Inflammatory macrophage treated with lipopolysaccharide for 4 hours (primary cell): ENCODE results near the gene DCLRE1B.

Source experiments
- DNase-seq: peaks from one replicate; pipeline ENCODE4 v3.0.0-alpha.2; 2020

DCLRE1B gene

DNA sequence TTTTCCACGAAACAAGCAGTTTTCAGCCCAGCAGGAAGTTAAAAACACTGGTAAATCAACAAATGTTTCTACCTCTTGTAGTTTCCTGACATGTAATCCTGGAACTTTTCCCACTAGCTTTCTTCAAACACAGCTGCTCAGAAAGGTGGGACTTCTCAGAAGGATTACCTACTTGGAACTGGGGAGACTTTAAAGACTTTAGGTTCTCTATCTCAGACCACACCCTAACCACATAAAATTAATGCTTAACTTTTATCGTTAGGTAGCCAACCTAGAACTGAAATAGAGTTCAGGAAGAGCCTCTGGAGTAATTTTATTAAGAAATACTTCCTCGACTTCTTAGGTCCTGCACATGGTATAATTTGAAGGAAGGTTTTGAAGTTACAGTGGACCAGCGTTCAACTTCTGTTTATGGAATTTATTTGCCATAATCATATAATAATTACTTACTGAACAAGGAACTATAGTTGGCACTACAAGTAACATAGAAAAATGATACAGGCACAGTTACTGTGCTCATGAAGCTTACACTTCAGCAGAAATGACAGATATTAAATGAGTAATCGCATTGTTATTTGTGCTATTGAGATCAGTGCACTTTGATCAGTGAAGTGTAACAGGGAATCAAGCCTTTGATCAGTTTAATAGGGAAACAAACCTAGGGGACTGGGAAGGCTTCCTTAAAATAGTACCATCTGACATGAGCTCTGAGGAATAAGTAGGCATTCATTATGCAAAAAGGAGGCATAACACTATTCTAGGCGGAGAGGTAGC lies 17.5 kb upstream of the DCLRE1B start, which contains the start of gene BCL2L15:
Gene BCL2L15 (minus strand): TSS at position 180 of the 774 bp plus-strand sequence. CDS start 206 bp downstream, outside the sequence.
- no peak for DNase-seq

DNA sequence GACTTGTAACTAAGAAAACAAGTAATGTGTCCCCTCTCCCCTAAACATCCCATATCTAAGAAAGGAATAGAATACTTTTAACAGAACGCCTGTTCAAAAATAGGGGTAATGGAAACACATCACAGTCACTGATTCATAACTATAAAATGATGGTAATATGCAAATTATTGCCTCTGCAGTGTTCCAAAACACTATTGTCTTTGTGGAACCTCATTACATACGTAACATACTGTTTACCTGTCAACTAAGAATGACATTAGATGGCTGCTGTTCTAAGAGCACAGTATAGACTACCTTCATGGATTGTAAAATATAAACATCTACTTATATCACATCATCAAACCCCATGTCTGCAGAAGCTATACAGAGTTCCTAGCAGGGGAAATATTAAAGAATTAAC lies 14.3 kb upstream of the DCLRE1B start:
- DNase-seq, result no peak

DNA sequence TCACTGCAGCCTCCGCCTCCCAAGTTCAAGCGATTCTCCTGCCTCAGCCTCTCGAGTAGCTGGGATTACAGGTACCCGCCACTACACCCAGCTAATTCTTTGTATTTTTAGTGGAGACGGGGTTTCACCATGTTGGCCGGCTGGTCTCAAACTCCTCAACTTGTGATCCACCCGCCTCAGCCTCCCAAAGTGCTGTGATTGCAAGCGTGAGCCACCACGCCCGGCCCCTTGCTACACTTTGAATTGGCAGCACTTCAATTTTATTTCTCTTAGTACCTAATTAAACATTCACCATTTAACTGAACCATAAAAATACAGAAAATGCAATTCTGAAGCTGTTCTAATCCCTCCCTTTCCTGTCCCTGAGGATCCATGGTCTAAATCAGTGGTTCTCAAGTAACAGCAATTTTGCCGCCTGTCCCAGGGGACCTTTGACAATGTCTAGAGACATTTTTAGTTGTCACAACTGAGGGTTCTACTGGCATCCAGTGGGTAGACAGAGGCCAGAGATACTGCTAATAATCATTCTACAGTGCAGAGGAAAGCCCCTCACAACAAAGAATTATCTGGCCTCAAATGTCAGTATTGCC lies 13.4 kb upstream of the DCLRE1B start:
- no peak for DNase-seq

DNA sequence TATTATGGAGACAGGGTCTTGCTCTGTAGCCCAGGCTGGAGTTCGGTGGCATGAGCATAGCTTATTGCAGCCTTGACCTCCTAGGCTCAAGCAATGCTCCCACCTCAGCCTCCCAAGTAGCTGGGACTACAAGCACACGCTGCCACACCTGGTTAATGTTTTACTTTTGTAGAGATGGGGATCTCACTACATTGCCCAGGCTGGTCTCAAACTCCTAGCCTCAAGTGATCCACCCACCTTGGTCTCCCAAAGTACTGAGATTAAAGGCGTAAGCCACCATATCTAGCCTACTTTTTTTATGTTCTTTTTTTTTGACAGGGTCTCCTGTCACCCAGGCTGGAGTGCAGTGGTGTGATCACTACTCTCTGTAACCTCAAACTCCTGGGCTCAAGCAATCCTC lies 11.9 kb upstream of the DCLRE1B start:
- no peak for DNase-seq

DNA sequence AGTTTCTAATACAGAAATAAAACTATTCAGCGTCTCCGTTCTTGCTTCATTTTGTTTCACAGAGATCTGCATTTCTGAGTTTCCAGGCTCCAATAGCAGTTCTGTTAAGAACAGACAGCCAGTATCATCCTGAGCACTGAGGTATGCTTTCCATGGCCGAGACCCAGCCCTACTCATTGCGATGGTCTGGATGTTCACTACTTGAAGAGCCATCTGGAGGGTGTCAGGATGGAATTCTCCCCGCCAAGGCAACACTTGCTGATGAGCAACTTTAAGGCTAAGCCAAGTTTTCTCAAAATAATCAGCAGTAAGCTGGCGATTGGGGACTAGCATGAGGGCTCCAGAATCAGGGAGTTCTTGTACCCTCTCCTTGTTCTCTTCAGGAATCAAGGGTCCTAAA lies 10.0 kb upstream of the DCLRE1B start:
- DNase-seq, result no peak

DNA sequence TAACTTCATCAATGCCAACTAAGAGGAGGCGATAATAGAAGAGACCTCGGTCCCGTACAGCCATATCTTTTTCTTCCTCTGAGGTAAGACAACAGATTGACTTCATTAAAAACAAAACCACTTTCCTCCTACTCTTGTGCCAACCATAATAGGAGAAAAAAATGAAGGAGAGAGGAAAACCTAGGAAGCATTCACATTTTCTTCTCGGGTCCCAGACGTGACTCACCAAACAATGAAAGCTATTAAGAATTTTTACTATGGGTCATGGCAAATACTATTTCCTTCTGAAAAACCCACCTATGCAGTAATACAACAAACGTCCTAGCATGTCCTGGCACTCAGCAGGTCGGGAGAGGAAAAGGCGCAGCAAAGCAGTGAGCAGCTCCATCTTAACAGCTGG lies 9.2 kb upstream of the DCLRE1B start:
- no peak for DNase-seq

DNA sequence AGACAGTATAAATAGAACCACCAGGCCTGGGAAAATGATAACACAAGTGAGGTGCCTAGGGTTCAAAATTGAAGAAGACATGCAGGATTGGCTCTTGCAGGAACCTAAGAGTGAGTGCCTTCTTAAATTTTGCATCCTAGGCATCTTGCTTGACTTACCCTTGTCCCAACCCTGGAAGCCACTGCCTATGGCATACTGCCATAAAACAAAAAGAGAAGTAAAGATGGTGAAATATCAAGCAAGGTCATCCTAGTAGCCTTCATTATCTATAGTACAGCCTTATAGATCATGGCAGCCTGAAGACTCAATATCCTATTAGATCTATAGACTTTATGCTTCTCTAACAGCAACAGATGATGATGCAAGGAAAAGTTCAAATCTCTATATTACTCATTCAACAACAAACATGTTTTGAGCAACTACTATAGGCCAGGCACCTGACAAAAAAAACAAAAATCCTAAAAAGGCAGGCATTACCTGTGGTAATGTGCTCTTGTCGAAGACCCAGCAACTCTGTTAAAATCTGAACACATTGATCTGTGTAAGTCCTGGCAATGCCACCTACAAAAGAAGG lies 6.8 kb upstream of the DCLRE1B start:
- DNase-seq, result peak; percentile 31

DNA sequence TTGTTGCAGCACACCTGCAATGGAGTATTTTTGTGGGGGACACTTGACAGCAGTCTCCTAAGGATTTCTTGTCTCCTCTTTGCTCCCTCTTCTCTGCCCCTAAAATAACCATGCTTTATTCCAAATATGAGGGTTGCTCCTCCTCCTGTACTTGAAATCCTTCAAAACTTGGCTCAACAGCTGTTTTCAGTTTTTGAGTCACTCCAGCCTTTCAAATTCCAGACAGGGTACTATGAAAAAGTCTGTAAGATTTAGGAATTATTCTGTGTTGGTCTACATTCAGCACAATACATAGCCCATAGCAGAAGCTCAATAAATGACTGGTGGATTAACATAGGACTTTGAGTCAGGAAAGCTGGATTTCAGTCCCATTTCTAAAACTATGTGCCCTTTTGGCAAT lies 6.0 kb upstream of the DCLRE1B start:
- no peak for DNase-seq

DNA sequence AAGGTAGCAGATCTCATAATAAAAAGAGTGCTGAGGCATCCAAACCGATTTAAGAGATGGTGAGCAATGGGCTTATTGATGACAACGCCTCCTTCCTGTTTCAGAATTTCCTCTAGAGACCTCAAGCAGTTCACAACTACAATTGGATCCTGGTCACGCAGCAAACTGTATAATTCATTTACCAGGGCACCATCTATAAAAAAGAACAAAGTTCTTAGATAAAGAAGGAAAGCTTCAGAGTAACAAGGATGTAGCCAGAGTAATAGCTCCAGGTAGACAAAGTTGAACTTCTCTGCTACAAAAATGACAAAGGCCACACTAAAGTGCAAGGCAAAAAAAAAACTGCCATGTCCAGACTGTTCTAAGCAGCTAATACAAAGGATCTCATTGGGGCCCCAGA lies 3.9 kb upstream of the DCLRE1B start:
- no peak for DNase-seq

DNA sequence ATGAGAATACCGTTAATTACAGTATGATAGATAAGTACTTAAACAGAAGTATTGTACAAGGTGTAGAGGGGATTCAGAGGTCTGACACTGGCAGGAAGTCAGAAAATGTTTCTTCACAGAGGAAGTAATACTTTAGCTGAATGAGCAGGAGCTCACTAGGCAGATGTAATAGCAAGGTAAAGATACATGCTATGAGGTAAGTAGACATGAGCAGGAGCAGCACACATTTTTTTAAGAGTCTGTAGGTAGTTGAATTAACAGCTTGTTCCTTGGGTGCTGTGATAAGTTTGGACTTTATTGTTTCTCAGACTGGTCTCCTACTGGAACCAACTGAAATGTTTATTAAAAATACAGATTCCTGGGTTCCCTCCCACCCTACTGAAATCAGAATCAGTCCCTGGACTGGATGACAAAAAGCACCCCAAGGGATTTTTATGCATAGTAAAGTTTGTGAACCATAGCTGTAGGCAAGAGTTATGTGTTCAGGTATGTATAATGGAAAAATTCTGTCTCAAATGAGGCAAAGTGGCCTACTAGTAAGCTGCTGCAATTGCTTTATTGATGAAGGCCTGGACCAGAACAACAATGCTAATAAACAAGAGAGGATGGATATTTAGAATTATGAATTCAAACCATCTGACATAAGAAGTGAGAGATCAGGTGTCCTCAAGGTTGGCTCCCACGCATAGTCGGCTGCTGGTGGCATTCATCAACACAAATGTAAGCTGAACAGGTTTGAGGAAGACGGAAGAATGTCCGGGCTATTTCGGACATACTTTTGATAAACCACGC lies 1.4 kb upstream of the DCLRE1B start:
- no peak for DNase-seq

DNA sequence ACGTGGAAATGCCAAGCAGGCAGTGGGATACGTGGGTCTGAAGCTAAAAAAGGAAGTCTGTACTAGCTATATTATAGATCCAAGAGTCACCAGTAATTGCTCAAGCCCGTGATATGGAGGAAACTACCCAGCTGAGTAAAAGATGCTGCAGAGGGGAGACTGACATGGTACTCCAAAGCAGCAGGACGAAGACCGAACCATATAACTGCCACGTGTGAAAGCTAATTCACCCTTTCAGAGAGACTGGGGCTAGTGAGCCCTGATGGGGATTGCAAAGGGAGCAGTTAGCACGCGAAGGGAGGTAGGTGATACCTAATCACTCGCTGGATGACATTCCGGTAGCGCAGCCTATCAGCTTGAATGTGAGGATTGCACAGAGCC lies 843 bp upstream of the DCLRE1B start:
- DNase-seq, result peak; percentile 77

DNA sequence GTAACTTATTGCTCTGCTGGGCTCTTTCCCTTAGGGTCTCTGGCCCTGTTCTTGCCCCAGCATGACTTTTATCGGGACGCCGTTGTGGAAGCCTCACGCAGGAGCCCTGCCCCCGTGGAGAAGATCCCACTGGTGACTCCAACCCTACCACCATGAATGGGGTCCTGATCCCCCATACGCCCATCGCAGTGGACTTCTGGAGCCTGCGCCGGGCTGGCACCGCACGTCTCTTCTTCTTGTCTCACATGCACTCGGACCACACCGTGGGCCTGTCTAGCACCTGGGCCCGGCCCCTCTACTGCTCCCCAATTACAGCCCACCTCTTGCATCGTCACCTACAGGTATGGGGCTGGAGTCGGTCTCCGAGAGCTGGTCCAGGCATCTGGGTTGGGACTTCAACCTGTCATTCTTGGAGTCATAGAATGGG lies 322 bp downstream of the DCLRE1B start:
- DNase-seq, result no peak

DNA sequence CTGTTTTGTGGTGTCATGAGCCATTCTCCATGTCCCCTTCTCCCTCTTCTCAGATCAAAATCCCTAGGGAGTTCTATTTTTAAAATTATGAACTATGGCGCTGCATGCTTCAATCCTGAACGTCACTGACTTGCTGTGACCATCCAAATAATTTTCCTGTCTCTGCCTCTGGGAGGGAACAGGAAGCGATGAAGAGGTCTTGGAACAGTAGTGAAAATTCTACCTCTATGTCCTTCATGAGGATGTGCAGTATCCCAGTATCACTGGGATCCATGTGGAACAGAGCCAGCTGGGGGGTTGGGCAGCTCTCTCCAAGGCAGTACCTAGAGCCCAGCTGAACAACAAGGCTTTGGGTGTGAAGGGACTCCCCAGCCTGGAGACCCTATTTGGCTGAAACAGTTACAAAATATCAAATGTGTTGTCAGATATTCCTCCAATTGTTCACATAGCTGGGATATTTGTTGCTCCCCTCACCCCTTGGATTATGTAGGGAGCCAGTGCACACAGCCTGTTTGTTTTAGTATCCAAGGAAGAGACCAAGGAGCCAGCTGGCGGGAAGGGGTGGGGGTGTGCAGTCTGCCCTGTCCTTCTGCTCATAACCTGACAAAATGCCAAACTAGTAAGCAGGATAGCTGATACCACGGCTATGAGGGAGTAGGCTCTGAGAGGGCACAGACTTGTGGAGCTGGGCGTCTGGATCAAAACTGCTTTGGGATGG lies 7.6 kb downstream of the DCLRE1B start:
- DNase-seq, result no peak

DNA sequence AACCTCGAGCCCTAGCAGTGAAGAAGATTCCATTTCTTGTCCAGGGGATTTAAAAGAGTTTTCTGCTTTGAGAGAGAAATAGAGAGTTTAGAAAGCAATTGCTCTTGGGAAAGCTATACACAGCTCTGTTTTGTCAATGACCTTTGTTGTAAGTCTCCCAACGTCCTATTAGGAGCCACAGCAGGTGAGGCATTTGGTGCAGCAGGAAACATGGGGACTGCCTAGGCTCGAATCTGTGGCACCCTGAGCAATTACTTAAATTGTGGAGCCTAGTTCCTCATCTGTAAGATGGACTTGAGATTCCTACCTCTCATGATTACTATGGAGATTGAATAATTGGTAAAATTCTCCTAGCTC lies 8.2 kb downstream of the DCLRE1B start:
- DNase-seq, result no peak

DNA sequence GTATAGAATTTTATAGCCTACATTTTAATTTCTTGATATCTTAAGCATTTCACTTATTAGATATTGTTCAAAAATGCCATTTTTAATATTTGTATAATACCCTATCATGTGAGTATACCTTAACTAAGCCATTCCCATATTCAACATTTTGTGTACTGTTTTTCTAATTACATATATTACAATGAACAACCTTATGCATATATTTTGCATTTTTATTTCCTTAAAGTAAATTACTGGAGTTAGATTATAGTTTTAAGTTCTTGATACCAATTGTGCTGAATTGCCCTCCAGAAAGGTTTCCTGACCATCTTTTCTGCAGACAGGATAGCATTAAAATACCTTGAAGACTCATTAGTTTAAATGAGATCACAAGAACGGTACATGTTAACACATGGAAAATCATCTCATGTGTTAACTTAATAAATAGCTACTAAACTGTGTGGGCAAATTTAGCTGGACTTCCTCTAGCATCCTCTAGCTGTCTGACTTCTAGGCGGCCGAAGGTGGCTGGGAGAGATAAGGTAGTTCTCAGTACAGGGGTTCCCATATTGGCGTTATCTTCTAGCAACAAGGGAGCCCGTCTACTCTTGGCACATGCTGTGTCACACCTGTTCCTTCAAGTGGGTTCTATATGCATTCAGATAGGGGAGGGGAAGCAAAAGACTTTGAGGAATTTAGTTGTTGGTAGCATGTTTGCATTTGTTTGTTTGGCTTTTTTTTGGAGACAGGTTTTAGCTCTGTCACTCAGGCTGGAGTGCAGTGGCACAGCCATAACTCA lies 8.9 kb downstream of the DCLRE1B start:
- no peak for DNase-seq

DNA sequence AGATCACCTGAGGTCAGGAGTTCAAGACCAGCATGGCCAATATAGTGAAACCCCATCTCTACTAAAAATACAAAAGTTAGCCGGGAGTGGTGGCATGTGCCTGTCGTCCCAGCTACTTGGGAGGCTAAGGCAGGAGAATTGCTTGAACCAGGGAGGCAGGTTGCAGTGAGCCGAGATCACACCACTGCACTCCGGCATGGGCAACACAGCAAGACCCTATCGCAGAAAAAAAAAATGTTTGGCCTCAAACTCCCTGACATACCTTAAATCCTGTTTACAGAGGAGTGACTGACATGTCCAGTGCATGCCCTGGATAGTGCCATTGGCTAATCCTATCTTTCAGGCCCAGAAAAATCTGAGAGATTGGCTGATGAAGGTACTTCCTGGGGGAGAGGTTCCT lies 11.8 kb downstream of the DCLRE1B start:
- DNase-seq, result no peak

DNA sequence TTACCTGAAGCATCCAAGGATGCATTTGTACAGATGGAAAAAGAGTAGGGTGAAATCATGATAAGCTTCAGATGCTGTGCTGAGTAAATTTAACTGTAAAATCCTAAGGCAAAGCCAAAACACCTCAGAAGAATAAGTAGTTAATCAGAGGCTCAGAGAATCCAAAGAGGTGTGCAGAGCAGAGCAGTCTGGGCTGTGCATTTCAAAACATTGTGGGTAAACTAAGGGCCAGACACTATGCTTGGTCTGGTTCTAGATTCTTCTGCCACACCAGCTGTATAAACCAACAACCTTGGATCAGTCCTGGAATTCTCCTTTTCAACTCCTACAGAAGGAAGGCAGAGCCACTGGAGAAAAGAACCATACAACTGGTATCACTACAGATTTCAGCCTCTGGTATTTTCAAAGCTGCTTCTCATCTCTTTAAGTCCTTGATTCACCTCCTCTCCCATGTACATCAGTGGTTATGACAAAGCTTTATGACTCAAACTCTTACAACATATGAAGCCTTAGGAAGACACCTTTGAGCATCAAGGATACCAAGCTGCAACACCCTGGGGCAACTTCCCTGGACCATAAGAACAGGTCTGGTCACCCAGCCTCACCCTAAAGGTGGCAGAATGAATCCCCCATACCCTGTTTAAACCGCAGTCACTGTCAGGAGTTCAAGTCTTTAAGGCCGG lies 12.4 kb downstream of the DCLRE1B start:
- DNase-seq, result no peak

DNA sequence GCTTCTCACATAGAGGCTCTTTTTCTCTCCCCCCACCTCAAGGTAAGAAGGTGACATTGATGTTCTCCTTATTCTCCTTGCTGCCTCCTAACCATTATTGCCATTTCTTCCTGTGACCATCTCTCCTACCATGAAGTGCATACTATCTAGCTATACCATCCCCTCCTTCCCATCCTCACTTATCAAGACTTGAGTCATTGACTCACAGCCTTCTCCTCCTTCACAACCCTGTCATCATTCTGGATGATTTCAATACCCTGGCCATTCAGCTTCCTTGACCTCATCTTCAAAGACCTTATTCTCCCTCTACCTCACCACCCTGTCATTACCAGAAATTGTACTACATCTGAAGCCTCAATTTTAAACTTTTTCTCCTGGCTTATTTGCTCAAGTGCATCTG lies 13.1 kb downstream of the DCLRE1B start:
- DNase-seq, result no peak

DNA sequence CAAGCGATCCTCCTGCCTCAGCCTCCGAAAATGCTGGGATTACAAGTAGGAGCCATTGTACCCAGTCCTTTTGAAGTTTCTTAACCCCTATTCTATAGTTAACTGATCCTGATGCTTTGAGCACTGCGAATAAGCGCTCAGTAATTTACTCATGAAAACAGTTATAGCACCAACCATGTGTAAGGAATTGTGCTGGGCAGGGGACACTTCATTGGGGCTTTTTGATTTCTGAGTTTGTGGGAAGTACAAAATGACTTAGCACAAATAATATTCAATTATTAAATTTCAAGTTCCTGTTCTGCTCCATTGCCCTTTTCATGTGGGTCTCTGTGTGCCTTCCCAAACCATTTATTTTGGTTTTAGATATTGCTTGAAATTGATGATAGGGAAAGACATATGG lies 17.8 kb downstream of the DCLRE1B start:
- DNase-seq, result no peak

DNA sequence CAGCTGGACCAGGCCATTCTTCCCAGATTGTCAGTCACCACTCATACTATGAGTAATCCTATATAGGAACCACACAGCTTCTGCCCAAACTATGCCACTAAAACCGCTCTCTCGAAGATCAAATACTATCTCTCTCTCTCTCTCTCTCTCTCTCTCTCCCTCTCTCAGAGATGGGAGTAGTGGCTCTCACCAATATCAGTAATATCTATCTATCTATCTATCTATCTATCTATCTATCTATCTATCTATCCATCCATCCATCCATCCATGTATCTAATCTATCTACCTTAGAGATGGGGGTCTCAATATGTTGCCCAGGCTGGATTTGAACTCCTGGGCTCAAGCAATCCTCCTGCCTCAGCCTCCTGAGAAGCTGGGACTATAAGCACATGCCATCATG lies 19.3 kb downstream of the DCLRE1B start:
- DNase-seq, result no peak

DNA sequence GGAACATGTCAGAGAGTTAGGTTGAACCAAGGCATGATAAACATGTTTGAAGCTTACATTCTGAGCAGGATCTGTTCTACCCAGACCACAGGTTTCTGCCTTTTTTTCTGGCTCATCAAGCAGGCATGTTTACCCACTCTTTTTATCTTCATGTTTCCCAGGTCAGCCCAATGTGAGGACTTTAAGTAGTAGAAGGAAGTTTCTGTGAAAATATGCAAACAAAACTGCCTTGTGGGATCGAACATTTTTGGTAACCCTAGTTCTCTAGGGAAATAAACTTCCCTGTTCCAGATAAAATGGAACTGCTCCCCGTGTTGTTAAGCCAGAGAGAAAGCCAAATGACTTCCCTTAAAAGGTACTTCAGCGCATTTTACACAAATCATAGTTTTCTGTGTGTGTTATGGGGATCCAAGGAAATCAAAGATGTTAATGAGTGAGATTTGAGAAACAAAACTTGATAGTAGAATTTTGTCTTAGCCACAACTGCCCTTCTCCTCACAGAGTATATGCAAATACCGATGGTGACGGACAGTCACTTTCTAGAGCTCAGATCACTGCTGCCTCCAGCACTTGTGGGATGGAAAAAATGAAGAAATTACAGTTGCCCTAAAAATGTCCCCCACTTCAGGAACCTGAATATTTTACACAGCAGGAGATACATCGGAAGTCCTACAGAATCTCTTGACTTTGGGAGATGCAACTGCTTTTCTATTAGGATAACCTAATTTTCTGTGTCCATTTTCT lies 23.2 kb downstream of the DCLRE1B start:
- peak; percentile 58 for DNase-seq
